Measurements from ENCODE around the gene PLCB2. TPM values are rescaled to one million over a fixed set of nuclear protein-coding genes. Genes with fewer than 3 reads are reported as not detected.

Gene PLCB2
- total RNA-seq, 3 donors from 2014 or later (not counting 1 experiment from before 2014, with no cell fraction given) = 345 to 440 (median 432) TPM

GRCh38 chr15:40339621-40339945, 31.8 kb upstream of the PLCB2 start:
- no peak overlapping the region for H3K4me3 Mint-ChIP-seq
- Histone ChIP-seq H3K4me3 (ENCODE audit: low read length) (no peak overlapping the region), H3K4me1 (ENCODE audit: control insufficient read depth, insufficient read depth, low read length) (peaks cover 29% of the 10 kb centered on the region), H3K27ac (ENCODE audit: low read length) (no peak overlapping the region), H3K36me3 (ENCODE audit: control insufficient read depth, insufficient read depth, low read length) (no peaks in the 10 kb centered on the region), H3K27me3 (ENCODE audit: control insufficient read depth, insufficient read depth, low read length) (no peaks in the 10 kb centered on the region), H3K9me3 (ENCODE audit: control insufficient read depth, insufficient read depth, low read length) (no peaks in the 10 kb centered on the region)
- no peaks in the 10 kb centered on the region for H3K36me3 Mint-ChIP-seq
- intact Hi-C loops (cut with micrococcal nuclease) = loop anchor here (2.0 to 10.0 kb wide), 2 partner anchors 15 to 125 kb away; no protein-coding TSS in a partner anchor
- TF ChIP-seq CTCF (IDR thresholded peaks at IDR 0.05) = no peak
- H3K9me3 Mint-ChIP-seq = no peaks in the 10 kb centered on the region
- H3K27me3 Mint-ChIP-seq (ENCODE audit: low read depth in 2 of 2) = peaks cover 0 to 2% of the 10 kb centered on the region in 2 donors
- ATAC-seq (no peak), DNase-seq (no peak)
- H3K27ac Mint-ChIP-seq = no peak overlapping the region
- WGBS (ENCODE audit: insufficient coverage) = 89% methylated on average over 7 of the region's 7 CpGs
- peaks cover 0 to 10% of the 10 kb centered on the region in 2 donors for H3K4me1 Mint-ChIP-seq

GRCh38 chr15:40338921-40339620, 31.3 kb upstream of the PLCB2 start:
- ATAC-seq (no peak), DNase-seq (no peak)
- H3K4me1 Mint-ChIP-seq = peaks cover 0 to 11% of the 10 kb centered on the region in 2 donors
- no peaks in the 10 kb centered on the region for H3K36me3 Mint-ChIP-seq
- 85% methylated on average over 11 of the region's 11 CpGs for WGBS (ENCODE audit: insufficient coverage)
- no peak overlapping the region for H3K4me3 ChIP-seq (ENCODE audit: low read length)
- H3K27ac ChIP-seq (ENCODE audit: low read length) = no peak overlapping the region
- H3K27ac Mint-ChIP-seq = no peak overlapping the region
- no peaks in the 10 kb centered on the region for H3K27me3 ChIP-seq (ENCODE audit: control insufficient read depth, insufficient read depth, low read length)
- H3K4me3 Mint-ChIP-seq = no peak overlapping the region
- TF ChIP-seq CTCF (IDR thresholded peaks at IDR 0.05) = no peak
- no peaks in the 10 kb centered on the region for H3K36me3 ChIP-seq (ENCODE audit: control insufficient read depth, insufficient read depth, low read length)
- peaks cover 29% of the 10 kb centered on the region for H3K4me1 ChIP-seq (ENCODE audit: control insufficient read depth, insufficient read depth, low read length)
- intact Hi-C loops (cut with micrococcal nuclease) = loop anchor here (1.0 to 10.0 kb wide), 3 partner anchors 14 to 124 kb away; no protein-coding TSS in a partner anchor
- peaks cover 0 to 2% of the 10 kb centered on the region in 2 donors for H3K27me3 Mint-ChIP-seq (ENCODE audit: low read depth in 2 of 2)
- H3K9me3 ChIP-seq (ENCODE audit: control insufficient read depth, insufficient read depth, low read length) = no peaks in the 10 kb centered on the region
- no peaks in the 10 kb centered on the region for H3K9me3 Mint-ChIP-seq

- Mint-ChIP-seq H3K9me3 (no peaks in the 10 kb centered on the region), H3K27me3 (ENCODE audit: low read depth in 2 of 2) (peaks cover 0 to 2% of the 10 kb centered on the region in 2 donors), H3K27ac (no peak overlapping the region), H3K36me3 (no peaks in the 10 kb centered on the region), H3K4me3 (no peak overlapping the region), H3K4me1 (peaks cover 0 to 19% of the 10 kb centered on the region in 2 donors)
- DNase-seq (peak; percentile 67 to 89), ATAC-seq (peak; percentile 84 to 96 (median 94))
- H3K4me1 ChIP-seq (ENCODE audit: control insufficient read depth, insufficient read depth, low read length) = peaks cover 38% of the 10 kb centered on the region
- H3K36me3 ChIP-seq (ENCODE audit: control insufficient read depth, insufficient read depth, low read length) = no peaks in the 10 kb centered on the region
- H3K27me3 ChIP-seq (ENCODE audit: control insufficient read depth, insufficient read depth, low read length) = no peaks in the 10 kb centered on the region
- H3K27ac ChIP-seq (ENCODE audit: low read length) = no peak overlapping the region
- WGBS (ENCODE audit: insufficient coverage) = 47% methylated on average over 10 of the region's 11 CpGs
- no peaks in the 10 kb centered on the region for H3K9me3 ChIP-seq (ENCODE audit: control insufficient read depth, insufficient read depth, low read length)
- intact Hi-C loops (cut with micrococcal nuclease) = loop anchor here (1.0 to 10.0 kb wide), 3 partner anchors 13 to 123 kb away; no protein-coding TSS in a partner anchor
- no peak overlapping the region for H3K4me3 ChIP-seq (ENCODE audit: low read length)
- peak; percentile 91 for TF ChIP-seq CTCF (IDR thresholded peaks at IDR 0.05)
These were observed 30.4 kb upstream of the PLCB2 start for GRCh38 chr15:40338041-40338657.
